ENCODE results near the gene VSIG4. TPM values are rescaled to one million over a fixed set of nuclear protein-coding genes. Genes with fewer than 3 reads are reported as not detected.

Gene VSIG4
- total RNA-seq, 1 donor from 2014 or later = 0.54 TPM

DNA sequence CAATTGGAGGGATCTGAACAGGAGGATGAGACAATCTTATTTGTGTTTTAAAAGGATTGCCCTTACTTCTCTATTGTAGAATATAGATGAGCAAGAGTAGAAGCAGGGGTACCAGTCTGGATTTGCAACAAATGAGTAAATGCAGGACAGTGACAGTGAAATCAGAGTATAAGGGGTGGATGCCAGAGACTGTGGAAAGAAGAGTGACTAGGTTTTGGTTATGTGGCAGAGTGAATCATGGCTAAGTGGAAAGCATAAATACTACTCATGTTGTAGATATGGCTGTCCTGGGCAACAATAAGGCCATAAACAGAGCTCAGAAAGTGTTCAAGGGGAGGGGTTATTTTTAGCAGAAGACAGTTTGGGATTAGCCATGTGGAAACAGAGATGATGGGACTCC is 6.0 kb upstream of the VSIG4 start:
- no peaks in the 10 kb centered on the region for H3K27me3 ChIP-seq (ENCODE audit: control insufficient read depth, insufficient read depth, low read length)
- H3K4me3 ChIP-seq (ENCODE audit: low read depth, low read length) = no peak overlapping the region
- no peaks in the 10 kb centered on the region for H3K36me3 ChIP-seq (ENCODE audit: control insufficient read depth, insufficient read depth, low read length)
- TF ChIP-seq, protein P1, sequence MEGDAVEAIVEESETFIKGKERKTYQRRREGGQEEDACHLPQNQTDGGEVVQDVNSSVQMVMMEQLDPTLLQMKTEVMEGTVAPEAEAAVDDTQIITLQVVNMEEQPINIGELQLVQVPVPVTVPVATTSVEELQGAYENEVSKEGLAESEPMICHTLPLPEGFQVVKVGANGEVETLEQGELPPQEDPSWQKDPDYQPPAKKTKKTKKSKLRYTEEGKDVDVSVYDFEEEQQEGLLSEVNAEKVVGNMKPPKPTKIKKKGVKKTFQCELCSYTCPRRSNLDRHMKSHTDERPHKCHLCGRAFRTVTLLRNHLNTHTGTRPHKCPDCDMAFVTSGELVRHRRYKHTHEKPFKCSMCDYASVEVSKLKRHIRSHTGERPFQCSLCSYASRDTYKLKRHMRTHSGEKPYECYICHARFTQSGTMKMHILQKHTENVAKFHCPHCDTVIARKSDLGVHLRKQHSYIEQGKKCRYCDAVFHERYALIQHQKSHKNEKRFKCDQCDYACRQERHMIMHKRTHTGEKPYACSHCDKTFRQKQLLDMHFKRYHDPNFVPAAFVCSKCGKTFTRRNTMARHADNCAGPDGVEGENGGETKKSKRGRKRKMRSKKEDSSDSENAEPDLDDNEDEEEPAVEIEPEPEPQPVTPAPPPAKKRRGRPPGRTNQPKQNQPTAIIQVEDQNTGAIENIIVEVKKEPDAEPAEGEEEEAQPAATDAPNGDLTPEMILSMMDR (IDR thresholded peaks at IDR 0.05; ENCODE audit: insufficient read depth, low read length, poor library complexity, severe bottlenecking) = no peak
- no peak for DNase-seq (ENCODE audit: low read depth)

GRCh38 chrX:66043584-66043983 is 3.7 kb upstream of the VSIG4 start:
- no peak for DNase-seq (ENCODE audit: low read depth)
- Histone ChIP-seq H3K4me3 (ENCODE audit: low read depth, low read length) (no peak overlapping the region), H3K36me3 (ENCODE audit: control insufficient read depth, insufficient read depth, low read length) (no peaks in the 10 kb centered on the region), H3K27me3 (ENCODE audit: control insufficient read depth, insufficient read depth, low read length) (no peaks in the 10 kb centered on the region)
- TF ChIP-seq, protein P1 (IDR thresholded peaks at IDR 0.05; ENCODE audit: insufficient read depth, low read length, poor library complexity, severe bottlenecking) = no peak

DNA sequence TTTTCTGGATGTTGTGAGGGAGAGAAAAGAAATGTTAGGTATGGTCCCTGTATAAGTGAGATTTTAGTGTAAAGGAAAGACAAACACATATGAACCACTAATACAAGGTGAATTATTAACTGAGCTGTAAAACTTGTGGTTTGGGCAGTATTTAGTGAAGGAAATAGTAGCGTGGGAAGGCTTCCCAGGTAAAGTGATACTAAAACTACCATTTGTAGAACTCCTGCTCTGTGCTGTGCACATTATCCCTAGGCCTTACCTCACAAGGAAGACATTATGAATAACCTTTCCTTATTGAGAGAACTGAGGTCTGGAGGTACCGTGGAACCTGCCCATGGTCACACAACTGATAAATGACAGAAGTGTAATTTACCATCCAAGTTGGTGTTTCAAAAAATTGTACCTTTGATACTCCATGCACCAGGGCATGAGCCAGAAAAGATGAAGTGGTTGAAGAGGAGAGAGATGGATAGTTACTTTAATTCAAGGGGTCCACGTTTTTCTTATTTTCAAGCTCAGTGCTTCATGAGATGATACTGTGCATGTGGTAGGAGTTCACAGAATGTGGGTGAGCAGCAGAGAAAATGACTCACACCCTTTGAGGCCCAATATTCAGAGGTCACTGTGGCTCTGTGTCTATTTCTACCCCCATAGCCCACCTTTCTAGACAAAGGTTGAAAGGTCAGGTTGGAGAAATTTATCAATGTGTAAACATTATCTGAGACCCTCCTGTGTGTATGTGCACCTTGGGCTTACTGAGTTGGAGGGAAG is 2.6 kb upstream of the VSIG4 start:
- no peaks in the 10 kb centered on the region for H3K36me3 ChIP-seq (ENCODE audit: control insufficient read depth, insufficient read depth, low read length)

GRCh38 chrX:66038115-66038514 is 1.8 kb downstream of the VSIG4 start:
- DNase-seq (ENCODE audit: low read depth) = no peak
- no peak overlapping the region for H3K4me3 ChIP-seq (ENCODE audit: low read depth, low read length)
- TF ChIP-seq, protein P1 (IDR thresholded peaks at IDR 0.05; ENCODE audit: insufficient read depth, low read length, poor library complexity, severe bottlenecking) = no peak
- no peaks in the 10 kb centered on the region for H3K36me3 ChIP-seq (ENCODE audit: control insufficient read depth, insufficient read depth, low read length)
- H3K27me3 ChIP-seq (ENCODE audit: control insufficient read depth, insufficient read depth, low read length) = no peaks in the 10 kb centered on the region

More for the DNA sequence above, 2.6 kb upstream of the VSIG4 start:
- Histone ChIP-seq H3K27me3 (ENCODE audit: control insufficient read depth, insufficient read depth, low read length) (no peaks in the 10 kb centered on the region), H3K4me3 (ENCODE audit: low read depth, low read length) (no peak overlapping the region)
- DNase-seq (ENCODE audit: low read depth) = no peak
- TF ChIP-seq, protein P1 (IDR thresholded peaks at IDR 0.05; ENCODE audit: insufficient read depth, low read length, poor library complexity, severe bottlenecking) = no peak

DNA sequence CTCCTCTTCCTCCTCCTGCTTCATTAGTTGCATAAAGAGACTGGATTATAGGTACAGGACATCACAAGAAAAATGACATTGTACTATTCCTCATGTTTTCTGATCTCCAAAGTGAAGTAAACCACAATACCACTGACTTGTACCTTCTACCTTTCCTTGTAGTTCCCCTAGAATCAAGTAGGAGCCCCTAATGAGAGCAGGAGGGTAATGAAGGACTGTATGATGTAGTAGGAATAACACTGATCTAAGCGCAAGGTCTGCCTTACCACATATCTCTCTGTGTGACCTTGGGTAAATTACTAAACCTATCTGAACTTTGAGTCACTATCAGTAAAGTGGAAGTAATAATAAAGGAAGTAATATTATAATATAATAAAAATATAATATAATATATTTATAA is 3.6 kb downstream of the VSIG4 start:
- no peaks in the 10 kb centered on the region for H3K36me3 ChIP-seq (ENCODE audit: control insufficient read depth, insufficient read depth, low read length)
- TF ChIP-seq, protein P1 (IDR thresholded peaks at IDR 0.05; ENCODE audit: insufficient read depth, low read length, poor library complexity, severe bottlenecking) = no peak
- no peak for DNase-seq (ENCODE audit: low read depth)
- no peaks in the 10 kb centered on the region for H3K27me3 ChIP-seq (ENCODE audit: control insufficient read depth, insufficient read depth, low read length)
- H3K4me3 ChIP-seq (ENCODE audit: low read depth, low read length) = no peak overlapping the region

GRCh38 chrX:66035667-66036066 is 4.2 kb downstream of the VSIG4 start:
- no peak for DNase-seq (ENCODE audit: low read depth)
- TF ChIP-seq, protein P1 (IDR thresholded peaks at IDR 0.05; ENCODE audit: insufficient read depth, low read length, poor library complexity, severe bottlenecking) = no peak
- Histone ChIP-seq H3K27me3 (ENCODE audit: control insufficient read depth, insufficient read depth, low read length) (no peaks in the 10 kb centered on the region), H3K36me3 (ENCODE audit: control insufficient read depth, insufficient read depth, low read length) (no peaks in the 10 kb centered on the region), H3K4me3 (ENCODE audit: low read depth, low read length) (no peak overlapping the region)
